GM19455 (cell line): Measurements from ENCODE around the gene ADARB2.
"Not testable (repeated sequence)": the region's sequence is repeated elsewhere in the genome, so short reads cannot be mapped to it uniquely, and the experiment has no call there.

Experiments
- ATAC-seq: cut with Tn5 transposase; IDR thresholded peaks from one replicate; pipeline ENCODE4 v1.9.1; 2021; ENCODE audit not compliant: unreplicated experiment

The ADARB2 gene

GRCh38 chr10:1249142-1249920 lies 488.0 kb downstream of the ADARB2 start:
- ATAC-seq = no peak

GRCh38 chr10:1248262-1248630 lies 489.1 kb downstream of the ADARB2 start:
- ATAC-seq = not testable (repeated sequence)

DNA sequence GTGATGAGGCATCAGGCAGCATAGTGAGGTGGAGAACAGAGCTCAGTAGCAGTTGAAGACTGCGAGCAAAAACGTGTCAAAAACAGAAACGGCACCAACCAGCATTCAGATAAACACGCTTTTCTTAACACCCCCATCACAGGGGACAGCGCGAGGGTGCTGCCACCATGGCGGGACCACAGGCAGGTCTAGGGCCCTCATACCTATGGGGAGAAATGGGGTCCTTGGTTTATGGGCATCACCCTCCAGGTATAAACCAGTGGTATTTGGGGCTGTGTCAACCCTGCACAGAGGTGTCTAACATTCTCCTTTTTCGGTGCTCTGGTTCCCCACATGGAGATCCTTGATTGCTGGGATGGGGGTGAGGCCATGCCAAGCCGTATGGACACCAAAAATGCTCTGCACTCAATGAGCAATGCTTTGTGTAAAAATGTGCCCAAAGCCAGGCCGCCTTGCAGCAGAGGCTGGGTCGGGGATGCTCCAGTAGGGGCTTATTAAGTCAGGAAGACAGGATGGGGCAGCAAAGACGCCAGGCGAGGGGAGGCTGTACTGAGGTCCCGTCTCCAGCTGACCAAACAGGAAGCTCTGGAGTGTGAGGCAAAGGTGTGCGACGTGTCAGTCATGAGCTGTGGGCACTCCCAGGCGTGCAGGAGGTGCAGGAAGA lies 489.6 kb downstream of the ADARB2 start:
- no peak for ATAC-seq

- no peak for ATAC-seq
These were observed 492.8 kb downstream of the ADARB2 start for GRCh38 chr10:1244493-1244892.

DNA sequence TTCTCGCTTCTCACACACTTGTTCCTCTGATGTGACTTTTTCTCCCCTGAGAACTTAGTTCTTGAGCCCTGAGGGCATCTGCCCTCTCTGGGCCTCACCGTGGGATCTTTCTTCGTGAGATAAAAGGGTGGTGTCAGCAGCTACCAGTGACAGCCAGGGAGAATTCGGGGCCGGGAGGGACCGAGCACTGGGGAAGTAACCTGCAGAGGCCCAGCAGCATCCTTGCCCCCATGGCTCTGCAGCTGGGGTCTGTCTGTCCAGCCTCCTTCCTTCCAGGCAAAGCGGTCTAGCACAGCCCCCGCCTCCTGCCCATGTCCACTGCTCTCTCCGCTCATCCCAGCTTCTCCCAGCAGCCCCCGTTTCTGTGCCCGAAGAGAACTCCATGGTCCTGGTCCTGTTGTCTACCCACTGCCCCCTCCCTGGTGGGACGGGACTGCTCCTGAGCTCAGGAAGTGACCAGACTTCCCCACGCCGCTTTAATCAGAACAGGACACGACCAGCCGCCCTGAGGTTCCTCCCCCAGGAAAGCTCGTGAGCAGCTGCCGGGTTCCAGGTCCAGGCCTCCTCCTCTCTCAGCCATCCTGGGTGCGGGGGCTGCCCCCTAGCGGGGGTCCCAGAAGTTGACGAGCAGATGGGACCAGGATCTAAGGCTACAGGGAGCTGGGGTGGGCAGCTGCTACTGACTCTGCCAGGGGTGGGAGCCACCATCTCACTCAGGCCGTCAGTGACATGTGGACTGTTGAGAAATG lies 493.7 kb downstream of the ADARB2 start:
- ATAC-seq = no peak

DNA sequence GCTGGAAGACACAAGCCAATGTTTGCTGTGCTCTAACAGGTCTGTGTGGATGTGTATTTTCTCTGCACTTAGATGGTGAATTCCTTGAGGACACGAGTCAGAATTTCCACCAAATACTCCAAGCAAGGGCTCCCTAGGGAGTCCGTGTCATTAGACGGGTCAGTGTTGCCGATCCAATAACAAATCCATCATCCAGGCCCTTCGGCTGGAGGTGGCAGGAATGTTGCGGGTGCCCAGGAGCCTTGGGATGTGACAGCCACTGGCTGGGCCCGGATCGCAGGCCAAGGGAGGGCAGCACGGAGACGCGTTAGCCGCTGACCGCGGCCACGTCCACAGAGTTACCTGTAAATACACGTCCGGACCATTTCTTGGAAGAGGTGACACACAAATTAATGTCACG lies 494.4 kb downstream of the ADARB2 start:
- no peak for ATAC-seq

DNA sequence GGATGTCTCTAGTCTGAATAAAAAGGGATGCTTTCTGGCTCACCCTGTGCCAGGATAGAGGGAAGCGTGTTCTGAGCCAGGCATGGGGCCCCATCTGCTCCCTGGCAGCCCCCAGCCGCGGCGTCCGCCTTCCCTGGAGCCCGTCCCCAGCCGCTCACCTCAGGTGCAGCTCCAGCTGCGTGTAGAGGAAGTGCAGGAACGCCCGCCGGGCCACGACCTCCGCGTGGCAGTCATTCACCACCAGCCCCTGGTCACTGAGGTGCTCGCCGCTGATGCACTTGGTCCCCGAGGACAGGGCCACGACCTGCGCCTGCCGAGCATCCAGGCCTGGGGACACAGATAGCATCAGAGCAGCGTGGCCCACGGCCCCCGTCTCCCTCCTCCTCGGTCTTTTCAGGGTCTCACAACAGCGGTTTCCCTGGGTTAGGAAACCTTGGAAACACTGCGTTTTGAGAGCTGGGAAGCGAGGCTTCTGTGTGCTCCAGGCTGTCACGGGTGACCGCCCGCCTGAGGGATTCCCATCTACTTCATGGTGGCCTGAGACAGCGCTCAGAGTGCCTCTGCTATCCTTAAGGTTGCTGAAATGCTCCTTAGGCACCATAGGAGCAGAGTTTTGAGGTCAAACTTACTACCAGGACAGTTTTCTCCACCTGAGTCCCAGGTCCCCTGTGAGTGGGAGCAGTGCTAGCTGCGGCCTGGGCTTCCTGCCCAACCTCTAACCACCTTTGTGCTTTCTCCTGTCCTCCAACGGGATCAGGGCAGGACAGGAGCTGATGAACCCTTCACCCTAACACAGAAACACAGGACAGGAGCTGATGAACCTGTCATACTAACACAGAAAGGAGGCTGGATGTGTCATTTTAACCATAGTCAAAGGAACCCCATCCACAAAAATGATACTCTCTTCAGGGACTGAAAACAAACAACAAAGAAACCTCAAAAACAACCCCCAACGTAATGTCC lies 495.1 kb downstream of the ADARB2 start:
- no peak for ATAC-seq

DNA sequence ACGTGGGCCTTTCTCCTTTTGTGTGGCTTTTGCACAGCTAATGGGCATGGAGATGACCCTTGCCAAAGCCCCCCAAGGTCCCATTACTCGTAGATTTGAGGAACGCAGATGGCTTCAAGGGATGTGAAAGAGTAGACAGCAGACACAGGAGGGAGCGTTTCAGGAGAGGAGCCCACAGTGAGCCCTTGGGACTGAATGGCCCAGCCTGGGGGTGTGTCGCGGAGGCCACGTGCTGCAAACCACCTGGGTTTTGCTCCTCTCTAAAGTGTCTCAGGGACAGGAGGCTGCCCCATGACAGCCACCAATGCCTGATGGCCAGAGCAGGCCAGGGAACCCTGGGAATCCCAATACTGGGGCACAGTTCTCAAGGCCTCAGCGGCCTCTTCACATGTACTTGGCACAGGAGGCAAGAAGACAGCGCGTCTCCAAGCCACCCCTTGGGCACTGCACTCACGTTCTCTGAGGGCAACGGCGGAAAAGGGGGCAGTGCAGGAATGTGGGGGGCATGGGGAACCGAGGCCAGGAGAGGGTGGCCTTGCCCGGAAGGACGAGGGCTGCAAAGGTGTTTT lies 495.9 kb downstream of the ADARB2 start:
- no peak for ATAC-seq

DNA sequence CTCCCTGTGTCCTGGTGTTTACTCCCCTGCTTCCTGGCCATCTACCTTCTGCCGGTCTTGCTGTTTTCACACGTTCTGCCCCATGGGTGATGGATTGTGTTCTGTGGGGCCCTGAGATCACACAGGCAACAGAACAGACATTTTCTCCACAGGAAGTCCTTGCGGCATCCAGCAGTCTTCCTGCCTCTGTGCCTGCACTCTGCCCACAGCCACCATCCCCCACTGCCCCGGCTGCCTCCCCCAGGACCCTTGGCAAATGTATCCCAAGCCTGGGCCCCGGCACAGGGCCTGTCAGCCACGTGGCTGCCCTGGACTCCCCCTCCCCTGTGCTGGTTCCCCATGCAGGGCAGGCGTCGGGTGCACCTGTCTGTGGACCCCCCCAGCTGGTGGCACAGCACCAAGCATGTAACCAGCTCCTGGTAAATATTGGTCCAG lies 497.0 kb downstream of the ADARB2 start:
- no peak for ATAC-seq

GRCh38 chr10:1233031-1233430 lies 504.3 kb downstream of the ADARB2 start:
- ATAC-seq = no peak

- no peak for ATAC-seq
These were observed 505.0 kb downstream of the ADARB2 start for GRCh38 chr10:1232164-1232911.

DNA sequence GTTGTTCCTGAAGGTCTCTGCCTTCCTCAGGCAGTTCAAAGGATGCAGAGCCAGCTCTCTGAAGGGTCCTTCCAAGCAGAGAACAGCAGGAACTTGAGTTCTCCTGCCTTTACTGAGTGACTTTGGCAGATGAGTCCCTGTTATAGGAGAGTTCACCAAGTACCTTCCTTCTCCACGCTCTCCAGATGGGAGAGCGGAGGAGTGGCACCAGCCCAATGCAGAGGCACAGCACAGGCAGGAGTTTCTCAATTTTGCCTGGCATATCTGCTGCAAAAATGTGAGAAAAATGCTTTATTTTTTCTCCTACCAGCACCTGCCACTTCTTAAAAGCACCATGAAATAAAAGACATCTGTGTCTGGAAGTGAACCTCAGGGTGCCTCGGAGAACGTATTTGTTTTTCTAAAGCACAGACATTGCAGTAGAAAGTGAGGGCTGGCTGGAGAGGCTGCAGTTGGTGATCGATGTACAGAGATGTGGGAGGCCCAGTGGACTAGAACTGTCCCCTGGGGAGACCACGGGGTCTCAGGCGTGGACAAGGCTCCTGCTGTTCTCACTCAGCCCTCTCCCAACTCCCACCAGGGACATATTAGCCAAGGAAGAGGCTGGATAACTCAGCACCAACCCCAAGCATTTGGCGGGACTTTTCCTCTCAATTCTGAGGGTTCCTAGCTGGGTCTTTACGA lies 506.6 kb downstream of the ADARB2 start:
- ATAC-seq = no peak

GRCh38 chr10:1230138-1230537 lies 507.2 kb downstream of the ADARB2 start:
- ATAC-seq = no peak

DNA sequence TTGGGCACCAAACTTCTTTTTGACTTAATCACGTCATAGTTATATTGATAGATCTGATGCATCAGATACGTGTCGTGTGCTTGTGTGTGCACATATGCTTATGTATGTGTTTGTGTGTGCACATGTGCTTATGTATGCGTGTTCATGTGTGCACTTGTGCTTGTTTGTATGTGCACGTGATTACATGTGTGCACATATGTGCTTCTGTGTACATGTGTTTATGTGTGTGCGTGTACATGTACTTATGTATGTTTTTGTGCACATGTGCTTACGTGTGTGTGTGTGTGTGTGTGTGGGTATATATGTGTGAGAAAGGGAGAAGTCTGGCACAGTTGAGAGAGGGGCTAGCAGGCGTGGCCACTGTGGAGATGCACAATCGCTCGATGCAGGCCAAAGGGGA lies 507.8 kb downstream of the ADARB2 start:
- ATAC-seq = no peak

GRCh38 chr10:1229116-1229515 lies 508.2 kb downstream of the ADARB2 start:
- no peak for ATAC-seq

GRCh38 chr10:1228467-1228975 lies 508.8 kb downstream of the ADARB2 start:
- ATAC-seq = no peak

DNA sequence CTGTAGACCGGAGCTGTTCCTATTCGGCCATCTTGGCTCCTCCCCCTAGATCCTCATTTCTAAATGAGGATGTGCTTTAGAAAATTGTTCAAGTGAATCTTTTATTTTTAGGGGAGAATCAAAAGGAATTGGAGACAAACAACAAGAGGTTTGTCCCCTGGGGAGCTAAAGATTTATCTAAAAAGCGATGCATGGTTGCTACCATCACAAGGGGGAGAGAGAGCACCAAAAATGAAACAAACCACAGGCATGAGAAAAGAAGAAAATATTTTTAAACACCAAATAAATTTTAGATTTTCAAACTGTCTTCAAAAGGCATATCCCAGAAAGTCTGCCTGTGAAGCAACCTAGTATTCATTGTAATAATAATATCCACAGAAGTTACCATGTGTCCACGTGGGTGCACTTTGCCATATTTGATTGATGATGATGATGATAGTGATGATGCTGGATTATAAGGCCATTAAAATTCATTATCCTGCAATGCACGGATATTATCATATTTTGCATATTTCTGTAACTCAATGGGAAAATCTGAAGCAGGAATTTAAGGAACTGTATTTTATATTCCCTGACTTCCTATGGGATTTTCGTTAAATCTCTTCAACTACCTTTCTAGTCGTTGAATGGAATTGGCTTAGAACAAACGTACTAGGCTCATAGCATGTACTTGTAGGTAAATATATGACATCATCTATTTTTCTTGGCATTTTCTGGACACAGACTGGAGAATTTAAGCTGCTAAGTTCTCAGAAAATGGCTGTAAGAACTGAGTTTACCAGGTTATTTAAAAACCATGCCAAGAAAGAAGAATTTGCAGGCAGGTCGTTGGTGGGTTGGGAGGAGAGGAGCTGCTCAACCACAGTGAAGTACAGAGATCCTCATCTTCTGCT lies 509.6 kb downstream of the ADARB2 start:
- no peak for ATAC-seq

DNA sequence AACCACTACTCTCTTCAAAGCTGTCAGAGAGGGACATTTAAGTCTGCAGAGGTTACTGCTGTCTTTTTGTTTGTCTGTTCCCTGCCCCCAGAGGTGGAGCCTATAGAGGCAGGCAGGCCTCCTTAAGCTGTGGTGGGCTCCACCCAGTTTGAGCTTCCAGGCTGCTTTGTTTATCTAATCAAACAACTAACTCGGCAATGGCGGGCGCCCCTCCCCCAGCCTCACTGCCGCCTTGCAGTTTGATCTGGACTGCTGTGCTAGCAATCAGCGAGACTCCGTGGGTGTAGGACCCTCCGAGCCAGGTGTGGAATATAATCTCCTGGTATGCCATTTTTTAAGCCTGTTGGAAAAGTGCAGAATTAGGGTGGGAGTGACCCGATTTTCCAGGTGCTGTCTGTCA lies 510.4 kb downstream of the ADARB2 start:
- ATAC-seq = not testable (repeated sequence)
